Neural progenitor cell (in vitro differentiated cells): ENCODE measurements around the gene ATP2A3.

ENCODE experiments used
- CTCF ChIP-seq: fragments of 200-600 bp; sonication (generic); IDR thresholded peaks from 2 replicates; pipeline ENCODE4 v1.5.1; 2017; ENCODE audit warnings: antibody characterized with exemption, mild to moderate bottlenecking
- EZH2phosphoT487 ChIP-seq: fragments of 200-600 bp; sonication (generic); IDR thresholded peaks from 2 replicates; pipeline ENCODE4 v1.6.1; 2017; ENCODE audit warnings: antibody characterized with exemption

- TF ChIP-seq CTCF (no peak), EZH2phosphoT487 (no peak)
Measured at GRCh38 chr17:3972931-3973330, 8.7 kb upstream of the ATP2A3 start.
